ENCODE results near the gene PTPN11.
"Not testable (repeated sequence)": the region's sequence is repeated elsewhere in the genome, so short reads cannot be mapped to it uniquely, and the experiment has no call there.

PTPN11 gene

DNA sequence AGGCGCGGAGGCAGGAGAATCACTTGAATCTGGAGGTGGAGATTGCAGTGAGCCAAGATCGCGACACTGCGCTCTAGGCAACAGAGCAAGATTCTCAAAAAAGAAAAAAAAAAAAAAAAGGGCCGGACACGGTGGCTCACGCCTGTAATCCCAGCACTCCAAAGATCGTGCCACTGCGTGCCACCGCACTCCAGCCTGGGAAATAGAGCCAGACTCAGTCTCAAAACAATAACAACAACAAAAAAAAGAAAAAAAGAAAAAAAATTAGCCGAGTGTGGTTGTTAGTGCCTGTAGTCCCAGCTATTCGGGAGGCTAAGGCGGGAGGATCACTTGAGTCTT is 8.9 kb upstream of the PTPN11 start:
- no peak for DNase-seq

DNA sequence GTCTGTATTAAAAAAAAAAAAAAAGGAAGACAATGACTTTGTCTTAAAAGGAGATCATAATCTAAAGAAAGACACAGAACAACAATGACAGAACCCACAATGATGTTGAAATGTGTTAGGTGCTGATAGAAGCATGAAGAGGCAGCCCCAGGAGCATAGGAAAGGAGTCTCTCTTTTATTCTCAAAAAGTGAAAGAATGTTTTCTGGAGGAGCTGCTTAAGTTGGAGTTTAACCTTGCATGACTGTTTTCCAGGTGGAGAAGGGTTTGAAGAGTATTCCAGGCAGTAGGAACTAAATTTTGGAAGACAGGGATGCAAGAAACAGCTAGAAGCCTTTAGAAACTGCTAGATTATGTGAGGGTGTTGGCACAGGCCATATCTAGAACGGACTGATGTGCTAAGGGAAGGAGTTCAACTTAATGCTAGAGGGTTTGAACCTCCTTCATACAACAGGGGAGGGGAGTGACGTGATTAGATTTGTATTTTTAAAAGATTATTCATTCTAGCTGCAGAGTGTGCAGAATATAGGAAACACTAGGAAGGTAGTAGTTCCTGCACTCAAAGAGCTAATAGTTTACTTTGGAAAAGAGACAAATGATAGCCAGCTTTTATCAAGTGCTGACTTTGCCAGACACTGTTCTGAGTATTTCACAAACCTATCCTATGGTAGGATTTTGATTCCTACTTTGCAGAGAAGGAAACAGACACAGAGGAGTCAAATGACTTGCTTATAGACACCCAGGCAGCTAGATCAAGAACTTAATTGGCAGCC is 4.7 kb upstream of the PTPN11 start:
- DNase-seq, result no peak

DNA sequence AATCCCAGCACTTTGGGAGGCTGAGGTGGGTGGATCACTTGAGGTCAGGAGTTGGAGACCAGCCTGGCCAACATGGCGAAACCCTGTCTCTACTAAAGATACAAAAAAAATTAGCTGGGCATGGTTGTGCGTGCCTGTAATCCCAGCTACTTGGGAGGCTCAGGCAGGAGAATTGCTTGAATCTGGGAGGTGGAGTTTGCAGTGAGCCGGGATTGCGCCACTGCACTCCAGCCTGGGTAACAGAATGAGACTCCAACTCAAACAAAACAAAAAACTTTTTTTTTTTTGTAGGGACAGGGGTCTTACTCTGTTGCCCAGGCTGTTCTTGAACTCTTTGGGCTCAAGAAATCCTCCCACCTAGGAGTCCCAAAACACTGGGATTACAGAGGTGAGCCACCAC is 3.3 kb upstream of the PTPN11 start:
- DNase-seq, result not testable (repeated sequence)

DNA sequence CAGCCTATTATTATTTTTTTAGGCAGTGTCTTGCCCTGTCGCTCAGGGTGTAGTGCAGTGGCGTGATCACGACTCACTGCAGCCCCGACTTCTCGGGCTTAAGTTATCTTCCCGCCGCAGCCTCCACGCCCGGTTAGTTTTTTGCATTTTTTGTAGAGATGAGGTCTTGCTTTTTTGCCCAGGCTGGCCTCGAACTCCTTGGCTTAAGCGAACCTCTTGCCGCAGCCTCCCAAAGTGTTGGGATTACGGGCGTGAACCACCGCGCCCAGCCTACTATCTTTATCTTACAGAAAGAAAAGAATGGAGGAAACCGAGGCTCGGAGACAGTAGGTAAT is 507 bp upstream of the PTPN11 start:
- no peak for DNase-seq

DNA sequence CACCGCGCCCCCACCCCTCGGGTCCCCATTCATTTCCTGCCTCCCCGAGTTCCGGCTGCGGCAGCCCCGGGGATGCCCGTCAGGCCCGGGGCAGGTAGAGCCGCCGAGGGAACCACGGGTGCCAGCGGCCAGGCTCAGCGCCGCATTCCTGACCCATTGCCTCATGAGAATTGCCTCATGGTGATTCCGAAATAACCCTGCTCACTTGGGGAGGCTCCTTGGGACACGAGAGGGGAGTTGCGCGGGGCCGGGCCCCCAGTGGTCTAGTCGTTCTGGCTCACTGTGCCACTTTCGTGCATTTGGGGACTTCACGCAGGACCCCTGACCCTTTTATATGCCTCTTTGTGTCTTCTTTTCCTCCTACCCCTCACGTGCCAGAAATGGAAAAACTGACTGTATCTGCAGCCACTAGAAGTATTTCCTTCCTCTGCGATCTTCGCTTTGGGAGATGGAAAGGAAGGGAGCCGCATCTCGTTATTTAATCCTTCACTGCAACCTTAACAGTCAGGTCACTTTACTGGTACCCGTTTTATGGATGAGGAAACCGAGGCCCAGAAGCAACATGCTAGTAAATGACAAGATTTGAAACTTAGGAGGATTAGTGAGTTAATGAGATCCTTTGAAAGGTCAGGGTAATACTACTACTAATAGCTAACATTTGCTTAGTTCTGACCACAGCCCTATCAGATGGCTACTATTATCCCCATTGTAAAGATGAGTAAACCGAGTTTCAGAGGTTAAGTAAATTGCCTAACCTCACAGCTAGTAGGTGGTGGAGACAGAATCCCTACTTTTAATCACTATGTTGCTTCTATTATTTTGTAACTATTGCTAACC is 768 bp downstream of the PTPN11 start:
- no peak for DNase-seq

DNA sequence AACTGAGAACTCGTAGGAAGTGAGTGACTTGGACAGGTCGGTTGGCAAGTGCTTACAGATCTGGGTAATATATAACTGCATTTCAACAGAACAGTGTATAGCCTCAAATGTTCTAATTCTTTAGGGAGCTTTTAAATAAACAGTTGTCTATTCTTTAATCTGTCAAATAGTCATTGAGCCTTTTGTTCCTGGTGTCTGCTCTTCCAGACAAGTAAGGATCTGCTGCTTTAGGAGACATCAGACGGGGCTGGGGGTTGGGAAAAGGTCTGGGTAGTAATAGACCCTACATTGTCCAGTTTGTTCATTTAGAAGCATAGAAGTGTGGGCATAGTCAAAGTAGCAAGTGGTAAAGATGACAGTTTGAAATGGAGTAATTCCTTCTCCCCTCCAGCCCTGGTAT is 2.0 kb downstream of the PTPN11 start:
- DNase-seq, result no peak

DNA sequence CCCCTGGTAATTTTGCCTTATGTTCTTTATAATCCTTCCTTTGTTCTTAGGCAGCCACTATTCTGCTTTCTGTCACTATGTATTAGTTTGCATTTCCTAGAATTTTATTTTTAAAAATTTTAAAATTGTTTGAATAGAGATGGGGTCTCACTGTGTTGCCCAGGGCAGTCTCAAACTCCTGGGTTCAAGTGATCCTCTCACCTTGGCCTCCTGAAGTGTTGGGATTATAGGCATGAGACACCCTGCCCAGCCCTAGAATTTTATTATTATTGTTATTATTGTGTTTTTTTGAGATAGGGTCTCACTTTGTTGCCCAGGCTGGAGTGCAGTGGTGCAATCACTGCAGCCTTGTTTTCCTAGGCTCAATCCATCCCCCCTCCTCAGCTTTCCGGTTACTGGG is 2.6 kb downstream of the PTPN11 start:
- no peak for DNase-seq

DNA sequence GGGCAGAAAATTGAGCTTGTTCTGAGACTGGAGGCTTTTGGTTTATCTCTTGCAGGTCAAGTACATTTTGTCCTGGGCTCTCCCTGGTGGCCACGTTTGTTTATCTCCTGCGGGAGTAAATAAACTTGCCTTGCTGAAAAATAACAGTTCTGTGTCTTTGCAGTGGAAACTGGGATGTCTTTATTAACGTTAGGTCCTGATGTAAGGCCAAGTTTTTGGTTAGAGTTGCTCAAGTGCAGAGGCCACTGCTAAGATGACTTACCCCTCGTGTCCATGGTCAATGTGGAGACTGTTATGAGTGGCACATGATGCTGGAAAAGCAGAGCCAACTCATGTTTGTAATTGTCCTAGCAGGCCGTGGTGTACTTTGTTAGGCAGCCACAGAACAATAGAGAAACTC is 3.8 kb downstream of the PTPN11 start:
- DNase-seq, result no peak

DNA sequence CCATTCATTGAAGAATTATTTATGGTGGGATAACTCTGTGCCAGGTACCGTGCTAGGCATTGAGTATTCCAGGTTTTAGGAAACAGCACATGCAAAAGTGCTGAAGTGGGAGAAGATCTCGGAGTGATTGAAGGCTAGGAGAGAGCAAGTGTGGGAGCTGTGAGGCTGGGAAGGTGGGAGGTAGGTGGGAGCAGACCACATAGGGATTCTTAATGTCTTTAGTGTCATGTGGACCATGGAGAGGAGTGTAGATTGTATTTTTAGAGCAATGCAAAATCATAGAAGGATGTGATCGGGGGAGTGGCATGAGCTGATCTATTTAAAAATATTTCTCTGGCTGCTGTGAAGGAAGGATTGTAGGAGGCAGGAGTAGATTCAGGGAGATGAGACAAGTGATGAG is 5.4 kb downstream of the PTPN11 start:
- DNase-seq, result no peak

DNA sequence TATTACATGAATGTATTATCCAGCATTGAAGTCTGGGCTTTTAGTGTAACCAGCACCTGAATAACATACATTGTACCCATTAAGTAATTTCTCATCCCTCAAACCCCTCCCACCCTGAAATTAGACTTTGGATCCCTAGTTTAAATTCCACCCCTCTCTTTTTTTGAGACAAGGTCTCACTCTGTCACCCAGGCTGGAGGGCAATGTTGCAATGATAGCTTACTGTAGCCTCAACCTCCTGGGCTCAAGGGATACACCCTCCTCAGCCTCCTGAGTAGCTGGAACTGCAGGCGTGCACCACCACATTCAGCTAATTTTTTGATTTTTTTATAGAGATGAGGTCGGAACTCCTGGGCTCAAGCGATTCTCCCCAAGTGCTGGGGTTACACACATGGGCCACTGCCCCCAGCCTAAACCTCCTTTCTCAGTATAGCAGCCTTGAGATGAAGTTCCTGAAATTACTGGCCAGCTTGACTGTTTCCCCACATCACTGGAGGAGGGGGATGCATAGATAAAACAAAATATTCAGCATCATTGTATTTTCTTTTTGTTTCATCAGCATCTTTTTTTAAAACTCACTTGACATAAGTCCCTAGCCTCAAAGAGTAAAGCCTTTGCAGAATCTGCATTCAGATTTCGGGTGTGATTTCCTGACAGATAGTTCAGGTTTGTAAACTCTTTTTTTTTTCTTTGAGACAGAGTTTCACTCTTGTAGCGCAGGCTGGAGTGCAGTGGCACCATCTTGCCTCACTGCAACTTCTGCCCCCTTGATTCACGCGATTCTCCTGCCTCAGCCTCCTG is 7.0 kb downstream of the PTPN11 start:
- DNase-seq, result no peak

DNA sequence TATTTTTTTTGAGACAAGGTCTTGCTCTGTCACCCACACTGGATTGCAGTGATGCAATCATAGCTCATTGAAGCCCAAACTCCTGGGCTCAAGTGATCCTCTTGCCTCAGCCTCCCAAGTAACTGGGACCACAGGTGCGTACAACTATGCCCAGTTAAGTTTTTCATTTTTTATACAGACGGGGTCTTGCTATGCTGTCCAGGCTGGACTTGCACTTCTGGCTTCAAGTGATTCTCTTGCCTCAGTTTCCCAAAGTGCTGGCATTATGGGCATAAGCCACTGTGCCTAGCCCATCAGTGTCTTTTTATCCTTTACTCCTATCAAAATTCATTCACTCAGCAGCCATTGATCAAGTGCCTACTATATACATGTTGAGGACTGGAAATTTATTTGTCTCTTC is 9.0 kb downstream of the PTPN11 start:
- no peak for DNase-seq

DNA sequence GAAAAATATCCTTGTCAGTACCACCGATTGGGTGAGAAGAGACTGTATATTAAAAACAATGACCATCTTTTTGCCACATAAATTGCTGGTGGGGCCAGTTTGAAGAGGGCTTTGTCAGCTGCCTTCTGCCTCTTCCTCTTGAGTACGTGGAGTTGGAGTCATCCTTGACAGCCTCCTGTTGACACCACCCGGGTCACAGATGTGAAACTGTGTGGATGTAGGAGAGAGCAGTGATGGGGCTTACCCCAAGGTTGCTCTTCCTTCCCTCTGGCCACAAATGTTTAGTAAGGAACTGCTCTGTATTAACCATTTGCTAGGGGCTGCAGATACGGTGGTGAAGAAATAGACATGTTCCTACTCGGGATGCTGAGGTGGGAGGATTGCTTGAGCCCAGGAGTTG is 12.2 kb downstream of the PTPN11 start:
- DNase-seq, result no peak

DNA sequence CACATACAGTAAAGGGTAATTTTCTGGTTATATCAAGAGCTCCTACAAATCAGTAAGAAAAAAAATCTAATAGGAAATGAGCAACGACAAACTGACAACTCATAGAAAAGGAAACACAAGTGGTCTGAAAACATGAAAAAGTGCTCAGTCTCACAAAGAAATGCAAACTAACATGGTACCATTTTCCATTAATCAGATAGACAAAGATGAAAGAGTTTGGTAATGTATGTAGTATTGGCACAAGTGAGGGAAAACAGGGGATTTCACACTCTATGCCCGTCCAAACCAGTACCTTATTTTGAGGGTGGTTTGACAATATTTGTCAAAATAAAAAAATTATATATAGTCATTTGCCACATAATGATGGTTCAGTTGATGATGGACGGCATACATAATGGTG is 13.2 kb downstream of the PTPN11 start:
- DNase-seq, result no peak

DNA sequence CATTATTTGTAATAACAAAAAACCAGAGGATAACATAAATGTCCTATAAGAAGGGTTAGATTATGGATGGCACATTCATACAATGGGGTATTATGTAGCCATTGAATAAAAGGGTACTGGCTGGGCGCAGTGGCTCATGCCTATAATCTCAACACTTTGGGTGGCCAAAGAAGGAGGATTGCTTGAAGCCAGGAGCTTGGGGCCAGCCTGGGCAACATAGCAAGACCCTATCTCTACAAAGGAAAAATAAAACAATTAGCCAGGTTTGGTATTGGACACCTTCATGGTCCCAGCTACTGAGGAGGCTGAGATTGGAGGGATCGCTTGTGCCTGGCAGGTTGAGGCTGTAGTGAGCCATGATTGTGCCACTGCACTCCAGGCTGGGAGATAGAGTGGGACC is 14.8 kb downstream of the PTPN11 start:
- no peak for DNase-seq

DNA sequence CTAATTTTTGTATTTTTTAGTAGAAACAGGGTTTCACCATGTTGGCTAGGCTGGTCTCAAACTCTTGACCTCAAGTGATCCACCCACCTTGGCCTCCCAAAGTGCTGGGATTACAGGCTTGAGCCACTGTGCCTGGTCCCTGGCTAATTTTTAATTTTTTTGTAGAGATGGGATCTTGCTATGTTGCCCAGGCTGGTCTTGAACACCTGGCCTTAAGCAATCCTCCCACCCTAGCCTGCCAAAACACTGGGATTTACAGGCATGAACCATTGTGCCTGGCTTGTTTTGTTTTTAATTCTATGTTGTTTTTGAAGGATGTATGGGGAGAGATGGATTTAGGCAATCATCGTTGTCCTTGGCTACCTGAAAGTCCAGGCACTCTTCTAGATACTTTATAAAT is 19.9 kb downstream of the PTPN11 start:
- DNase-seq, result not testable (repeated sequence)

DNA sequence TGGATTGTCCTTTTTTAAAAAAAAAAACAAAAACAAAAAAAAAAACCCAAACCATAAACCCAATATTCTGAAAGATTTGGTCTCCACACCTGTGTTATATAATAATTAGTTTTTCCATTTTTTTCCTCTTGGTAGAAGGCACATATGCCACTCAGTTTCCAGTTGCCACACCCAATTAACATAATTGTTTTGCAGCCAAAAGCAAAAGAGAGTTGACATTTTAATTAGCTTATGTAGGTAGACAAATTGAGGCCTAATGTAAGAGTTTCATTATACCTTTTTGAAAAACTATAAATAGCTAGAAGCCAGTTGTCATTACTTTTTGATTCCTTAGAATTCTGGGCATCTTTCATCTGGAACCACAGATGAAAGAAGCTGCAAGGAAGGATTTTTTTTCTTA is 21.0 kb downstream of the PTPN11 start:
- no peak for DNase-seq

DNA sequence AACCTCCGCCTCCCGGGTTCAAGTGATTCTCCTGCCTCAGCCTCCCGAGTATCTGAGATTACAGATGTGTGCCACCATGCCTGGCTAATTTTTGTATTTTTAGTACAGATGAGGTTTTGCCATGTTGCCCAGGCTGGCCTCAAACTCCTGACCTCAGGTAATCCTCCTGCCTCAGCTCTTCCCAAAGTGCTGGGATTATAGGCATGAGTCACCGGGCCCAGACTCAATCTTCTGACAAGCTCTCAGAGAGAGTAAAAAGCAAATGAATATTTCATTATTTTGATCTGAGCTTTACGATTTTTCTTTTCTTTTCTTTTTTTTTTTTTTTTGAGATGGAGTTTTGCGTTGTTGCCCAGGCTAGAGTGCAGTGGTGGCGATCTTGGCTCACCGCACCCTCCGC is 21.9 kb downstream of the PTPN11 start:
- not testable (repeated sequence) for DNase-seq

DNA sequence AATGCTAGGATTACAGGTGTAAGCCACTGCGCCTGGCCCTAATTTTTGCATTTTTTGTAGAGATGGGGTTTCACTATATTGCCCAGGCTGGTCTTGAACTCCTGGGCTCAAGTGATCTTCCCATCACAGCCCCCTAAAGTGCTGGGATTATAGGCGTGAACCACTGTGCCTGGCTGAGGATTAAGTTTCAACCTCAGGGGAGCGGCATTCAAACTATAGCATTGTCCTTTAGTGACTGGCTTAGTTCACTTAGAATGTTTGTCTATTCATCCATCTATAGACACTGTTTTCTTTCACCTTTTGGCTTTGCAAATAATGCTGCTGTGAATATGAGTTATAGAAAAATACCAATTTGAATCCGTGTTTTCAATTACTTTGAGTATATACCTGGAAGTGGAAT is 25.2 kb downstream of the PTPN11 start:
- no peak for DNase-seq

DNA sequence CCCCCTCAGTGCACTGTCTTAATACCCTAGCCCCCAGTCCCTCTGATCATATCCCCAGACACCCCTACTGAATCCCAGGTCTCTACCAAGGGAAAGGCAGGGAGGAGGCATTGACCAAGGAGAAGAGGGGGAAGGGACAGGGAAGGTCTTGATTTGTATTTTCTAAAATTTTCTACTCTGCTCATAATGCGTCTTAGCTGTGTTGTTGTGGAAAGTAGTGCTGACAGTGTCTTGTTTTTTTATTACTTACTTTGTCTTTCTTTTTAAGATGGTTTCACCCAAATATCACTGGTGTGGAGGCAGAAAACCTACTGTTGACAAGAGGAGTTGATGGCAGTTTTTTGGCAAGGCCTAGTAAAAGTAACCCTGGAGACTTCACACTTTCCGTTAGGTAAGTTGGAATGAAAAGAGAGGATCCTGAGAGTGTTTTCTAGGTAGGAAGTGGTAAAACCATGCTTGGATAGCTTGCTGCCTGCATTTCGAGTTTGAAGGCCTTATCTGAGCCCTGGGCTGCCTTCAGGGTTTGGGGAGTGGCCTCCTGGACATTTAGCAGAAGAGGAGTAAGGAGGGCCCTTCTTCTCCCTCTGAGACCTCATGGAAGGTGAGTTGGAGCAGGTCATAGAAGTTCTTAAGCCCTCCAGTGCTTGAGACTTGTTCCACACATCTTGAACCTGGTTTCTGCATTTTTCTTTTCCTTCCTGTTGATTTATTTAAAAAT is 27.4 kb downstream of the PTPN11 start:
- no peak for DNase-seq

DNA sequence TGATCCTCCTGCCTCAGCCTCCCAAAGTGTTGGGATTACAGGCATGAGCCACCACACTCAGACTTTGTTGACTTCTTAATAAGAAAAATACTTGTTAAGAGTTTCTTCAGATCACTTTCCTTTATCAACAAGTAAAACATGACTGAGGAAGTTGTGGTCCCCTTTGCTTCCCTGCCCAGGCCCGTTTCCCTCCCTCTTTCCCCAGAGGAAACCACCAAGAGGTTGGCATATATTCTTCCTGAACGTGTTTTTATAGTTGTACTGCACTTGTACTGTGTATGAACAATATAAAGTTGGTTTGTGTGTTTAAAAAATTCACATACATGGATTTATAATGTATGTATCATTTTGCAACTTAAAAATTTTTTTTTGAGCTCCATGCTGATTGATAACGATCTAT is 28.4 kb downstream of the PTPN11 start:
- no peak for DNase-seq

DNA sequence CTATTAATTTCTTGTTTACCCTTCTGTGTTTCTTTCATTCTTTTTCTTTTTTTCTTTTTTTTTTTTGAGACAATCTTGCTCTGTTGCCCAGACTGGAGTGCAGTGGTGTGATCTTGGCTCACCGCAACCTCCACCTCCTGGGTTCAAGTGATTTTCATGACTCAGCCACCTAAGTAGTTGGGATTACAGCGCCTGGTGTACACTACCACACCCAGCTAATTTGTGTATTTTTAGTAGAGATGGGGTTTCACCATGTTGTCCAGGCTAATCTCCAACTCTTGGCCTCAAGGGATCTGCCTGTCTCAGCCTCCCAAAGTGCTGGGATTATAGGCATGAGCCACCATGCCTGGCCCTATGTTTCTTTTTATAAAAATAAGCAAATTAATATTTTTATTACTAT is 29.4 kb downstream of the PTPN11 start:
- not testable (repeated sequence) for DNase-seq

DNA sequence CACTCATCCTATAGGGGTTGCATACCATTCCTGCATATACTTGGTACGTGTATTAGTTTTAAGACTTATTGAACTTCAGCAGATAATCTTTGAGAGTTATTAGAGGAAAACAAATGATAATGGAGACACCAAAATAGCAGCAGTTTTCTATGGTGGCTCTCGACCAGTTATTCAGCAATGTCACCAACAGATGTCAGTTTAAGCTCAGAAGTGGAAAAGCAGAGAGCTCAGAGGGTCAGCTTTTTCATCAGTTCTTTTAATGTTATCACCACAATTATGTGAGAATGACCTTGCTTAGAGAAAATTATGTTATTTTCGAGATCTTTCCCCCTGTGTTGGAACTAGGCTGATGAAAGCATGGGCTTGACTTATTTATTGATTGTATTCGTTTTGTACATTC is 32.0 kb downstream of the PTPN11 start:
- DNase-seq, result no peak

DNA sequence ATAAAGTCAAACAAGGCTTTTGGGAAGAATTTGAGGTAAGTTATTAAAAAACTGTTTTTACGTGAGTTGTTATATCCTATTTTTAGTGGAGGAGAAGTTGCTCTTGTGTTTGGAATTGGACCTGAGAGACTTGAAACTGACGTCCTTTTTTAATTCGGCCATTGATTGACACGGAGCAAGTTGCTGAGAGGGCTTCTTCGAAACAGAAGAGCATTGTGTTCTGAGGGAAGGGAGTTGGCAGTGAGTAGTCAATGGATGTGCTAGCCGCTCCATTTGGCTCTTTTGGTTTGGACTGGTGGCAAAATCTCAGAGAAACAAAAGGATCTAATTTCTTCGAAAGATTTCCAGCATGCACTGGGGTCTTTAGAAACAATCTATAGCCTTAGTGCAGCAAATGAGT is 37.3 kb downstream of the PTPN11 start:
- DNase-seq, result no peak

All from NCI-H187 (cell line).